RPMI7951 (cell line): ENCODE measurements around the gene NSMF. TPM values are rescaled to one million over a fixed set of nuclear protein-coding genes. Genes with fewer than 3 reads are reported as not detected.
A peak's percentile ranks its signal among the peaks of the same experiment; 100 is the strongest.

Source experiments
- DNase-seq: peaks from one replicate; pipeline ENCODE4 v3.0.0-alpha.2; 2012; ENCODE audit warnings: low read depth
- total RNA-seq: library from RNA; depleted of rRNA; stranded (reverse); fragments of >200 nt; shearing (Covaris generic); gene quantifications from 2 replicates; pipeline ENCODE4 v1.2.3, GENCODE V29; 2014

Gene NSMF
- total RNA-seq, 1 experiment from 2014 or later: 11.9 TPM

DNA sequence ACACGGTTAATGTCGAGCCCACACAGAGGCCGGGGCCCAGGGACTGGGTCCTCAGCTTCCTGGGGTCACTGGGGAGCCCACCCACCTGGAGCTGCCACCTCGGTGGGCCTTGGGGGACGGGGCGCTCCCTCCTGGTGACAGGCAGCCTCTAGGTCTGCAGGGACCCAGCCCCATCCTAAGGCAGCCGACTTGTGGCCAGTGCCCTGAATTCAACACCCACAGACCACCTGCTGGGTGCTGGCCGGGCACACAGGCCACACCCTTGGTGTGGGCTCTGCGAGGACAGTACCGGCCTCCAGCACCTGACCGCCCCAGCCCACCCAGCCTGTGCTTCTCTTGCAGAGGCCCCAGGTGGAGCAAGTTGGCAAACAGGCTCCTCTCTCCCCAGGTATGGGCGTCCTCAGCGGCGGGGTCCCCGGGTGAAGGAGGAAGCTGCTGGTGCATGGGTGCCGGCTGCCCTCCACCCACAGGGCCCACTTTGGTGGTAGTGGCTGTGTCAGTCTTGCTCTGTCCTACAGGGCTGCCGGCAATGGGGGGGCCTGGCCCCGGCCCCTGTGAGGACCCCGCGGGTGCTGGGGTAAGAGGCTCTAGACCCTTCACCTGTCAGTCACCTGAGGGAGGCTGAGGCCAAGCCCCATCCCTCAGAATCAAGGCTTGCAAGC is 26.3 kb downstream of the NSMF start:
- DNase-seq: no peak

DNA sequence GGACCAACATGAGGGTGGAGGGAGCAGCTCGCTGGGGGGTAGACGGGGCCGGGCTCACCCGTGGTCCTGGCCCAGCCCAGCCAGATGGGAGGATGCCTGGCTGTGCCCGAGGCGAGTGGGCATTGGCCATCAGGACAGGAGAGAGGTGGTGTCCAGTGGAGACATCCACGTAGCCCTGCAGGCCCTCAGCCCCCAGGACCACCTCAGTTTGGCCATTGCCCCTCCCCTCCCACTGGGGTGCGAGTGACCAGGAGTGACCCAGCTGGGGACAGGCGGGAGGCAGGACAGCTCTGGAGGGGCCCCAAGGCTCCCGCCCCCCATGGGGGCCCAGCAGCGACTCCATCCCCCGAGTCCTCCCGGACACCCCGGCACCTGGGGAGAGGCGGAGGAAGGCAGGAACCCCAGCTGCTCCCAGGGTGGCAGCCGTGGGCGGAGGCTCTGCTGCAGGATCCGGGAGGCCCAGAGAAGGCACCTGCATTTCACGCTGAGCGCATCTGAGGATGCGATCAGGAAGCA is 27.7 kb downstream of the NSMF start:
- DNase-seq: no peak

DNA sequence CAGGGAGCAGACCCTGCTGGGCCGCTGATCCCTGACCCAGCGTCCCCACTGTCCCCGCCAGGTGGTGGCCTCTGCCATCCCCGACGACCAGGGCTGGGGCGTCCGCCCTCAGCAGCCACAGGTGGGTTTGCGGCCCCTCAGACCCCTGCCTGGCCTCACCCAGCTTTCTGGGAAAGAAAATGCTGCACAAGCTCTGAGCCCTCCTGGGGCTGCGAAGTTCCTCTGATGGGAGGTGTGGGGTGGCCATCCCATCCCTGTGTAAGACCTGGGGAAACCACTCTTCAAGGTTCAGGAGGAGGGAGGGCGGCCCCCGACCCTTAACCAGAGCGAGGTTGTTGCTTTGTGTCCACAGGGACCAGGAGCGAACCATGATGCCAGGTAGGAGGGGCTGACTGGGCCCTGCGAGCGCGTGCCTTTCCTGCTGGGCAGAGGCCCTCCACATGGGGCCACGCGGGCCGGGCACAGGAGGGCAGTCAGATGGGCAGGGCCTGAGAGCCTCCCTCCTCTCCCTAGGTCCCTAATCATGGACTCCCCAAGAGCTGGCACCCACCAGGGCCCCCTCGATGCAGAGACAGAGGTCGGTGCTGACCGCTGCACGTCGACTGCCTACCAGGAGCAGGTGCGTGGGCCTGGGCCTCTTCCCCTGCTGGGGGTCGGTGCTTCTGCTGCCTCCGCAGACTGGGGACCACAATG is 28.3 kb downstream of the NSMF start:
- DNase-seq: no peak

DNA sequence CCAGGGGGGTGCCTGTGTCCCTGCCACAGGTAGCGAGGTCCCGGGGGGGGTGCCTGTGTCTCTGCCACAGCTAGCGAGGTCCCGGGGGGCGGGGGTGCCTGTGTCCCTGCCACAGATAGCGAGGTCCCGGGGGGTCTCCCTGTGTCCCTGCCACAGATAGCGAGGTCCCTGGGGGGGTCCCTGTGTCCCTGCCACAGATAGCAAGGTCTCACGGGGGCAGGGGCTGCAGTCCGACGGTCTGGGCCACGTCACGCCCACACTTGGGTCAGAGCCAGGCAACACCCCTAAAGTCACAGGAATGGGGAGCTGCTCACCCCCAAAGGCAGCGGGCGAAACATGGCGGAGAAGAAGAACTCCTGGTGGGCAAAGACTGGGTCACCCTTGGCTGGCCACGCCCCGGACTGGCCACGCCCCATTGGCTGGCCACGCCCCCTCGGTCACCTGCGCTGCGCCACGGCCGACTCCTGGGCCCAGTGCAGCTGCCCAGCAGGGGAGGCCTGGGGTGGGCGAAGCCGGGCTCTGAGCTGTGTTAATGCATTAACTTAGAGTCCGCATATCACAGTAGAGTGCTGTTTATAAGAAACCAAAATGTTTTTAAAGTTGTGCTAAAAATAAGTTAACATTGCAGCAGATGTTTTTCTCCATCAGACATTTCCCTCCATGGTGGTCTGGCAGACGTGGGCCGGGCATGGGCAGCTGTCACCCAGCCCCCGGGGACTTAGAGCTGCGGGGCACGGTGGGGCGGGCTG is 29.0 kb downstream of the NSMF start:
- DNase-seq: no peak

DNA sequence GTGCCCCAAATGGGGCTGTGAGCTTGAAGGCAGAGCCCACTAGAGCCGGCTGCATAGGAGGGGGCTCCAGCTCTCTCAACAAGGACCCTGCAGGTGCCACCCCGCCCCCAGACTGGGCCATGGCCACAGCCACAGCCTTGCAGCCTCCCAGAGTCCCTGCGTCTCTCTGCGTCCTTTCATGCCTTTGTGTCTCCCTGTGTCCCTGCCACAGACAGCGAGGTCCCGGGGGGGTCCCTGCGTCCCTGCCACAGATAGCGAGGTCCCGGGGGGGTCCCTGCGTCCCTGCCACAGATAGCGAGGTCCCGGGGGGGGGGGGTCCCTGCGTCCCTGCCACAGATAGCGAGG is 29.6 kb downstream of the NSMF start:
- no peak for DNase-seq

DNA sequence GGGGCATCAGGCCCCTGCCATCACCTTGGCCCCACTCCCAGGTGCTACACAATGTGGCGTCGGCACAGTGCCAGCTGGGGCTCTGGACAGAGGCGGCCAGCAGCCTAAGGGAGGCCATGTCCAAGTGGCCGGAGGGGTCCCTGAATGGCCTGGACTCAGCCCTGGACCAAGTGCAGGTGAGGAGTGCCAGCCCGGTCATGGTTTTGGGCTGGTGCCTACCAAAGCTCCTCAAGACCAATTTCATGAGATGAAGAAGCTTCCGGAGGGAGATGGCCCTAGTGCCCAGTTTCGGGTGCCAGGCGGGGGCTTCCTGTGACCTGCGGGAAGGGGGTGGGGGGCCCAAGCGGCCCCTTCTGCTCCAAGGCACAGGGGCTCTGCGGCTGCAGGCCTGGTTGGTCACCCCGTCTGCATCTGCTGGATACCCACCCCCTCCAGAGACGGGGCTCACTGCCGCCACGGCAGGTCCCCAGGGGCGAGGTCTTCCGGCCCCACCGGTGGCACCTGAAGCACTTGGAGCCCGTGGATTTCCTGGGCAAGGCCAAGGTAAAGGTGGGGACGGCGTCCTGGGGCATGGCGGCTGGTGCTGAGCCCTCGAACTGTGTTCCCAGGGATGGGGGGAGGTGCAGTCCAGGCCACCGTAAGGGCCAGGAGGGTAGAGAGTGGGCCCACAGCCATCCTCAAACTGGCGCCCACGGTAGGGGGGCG is 30.1 kb downstream of the NSMF start:
- DNase-seq: no peak

DNA sequence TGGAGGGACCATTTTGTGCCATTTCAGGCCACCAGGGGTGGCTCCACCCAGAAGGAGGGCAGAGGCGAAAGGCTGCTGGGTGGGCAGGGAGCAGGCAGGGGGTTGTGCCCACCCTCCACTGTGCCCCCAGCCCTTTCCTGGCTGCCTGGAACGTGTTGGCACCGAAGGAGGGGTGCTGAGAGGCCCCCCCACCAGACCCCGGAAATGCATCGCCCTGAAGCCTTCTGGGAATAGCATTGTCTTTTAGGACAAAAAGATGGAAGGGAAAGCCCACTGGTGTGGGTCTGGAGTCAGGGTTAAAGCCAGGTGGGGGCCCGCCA is 30.9 kb downstream of the NSMF start:
- no peak for DNase-seq

DNA sequence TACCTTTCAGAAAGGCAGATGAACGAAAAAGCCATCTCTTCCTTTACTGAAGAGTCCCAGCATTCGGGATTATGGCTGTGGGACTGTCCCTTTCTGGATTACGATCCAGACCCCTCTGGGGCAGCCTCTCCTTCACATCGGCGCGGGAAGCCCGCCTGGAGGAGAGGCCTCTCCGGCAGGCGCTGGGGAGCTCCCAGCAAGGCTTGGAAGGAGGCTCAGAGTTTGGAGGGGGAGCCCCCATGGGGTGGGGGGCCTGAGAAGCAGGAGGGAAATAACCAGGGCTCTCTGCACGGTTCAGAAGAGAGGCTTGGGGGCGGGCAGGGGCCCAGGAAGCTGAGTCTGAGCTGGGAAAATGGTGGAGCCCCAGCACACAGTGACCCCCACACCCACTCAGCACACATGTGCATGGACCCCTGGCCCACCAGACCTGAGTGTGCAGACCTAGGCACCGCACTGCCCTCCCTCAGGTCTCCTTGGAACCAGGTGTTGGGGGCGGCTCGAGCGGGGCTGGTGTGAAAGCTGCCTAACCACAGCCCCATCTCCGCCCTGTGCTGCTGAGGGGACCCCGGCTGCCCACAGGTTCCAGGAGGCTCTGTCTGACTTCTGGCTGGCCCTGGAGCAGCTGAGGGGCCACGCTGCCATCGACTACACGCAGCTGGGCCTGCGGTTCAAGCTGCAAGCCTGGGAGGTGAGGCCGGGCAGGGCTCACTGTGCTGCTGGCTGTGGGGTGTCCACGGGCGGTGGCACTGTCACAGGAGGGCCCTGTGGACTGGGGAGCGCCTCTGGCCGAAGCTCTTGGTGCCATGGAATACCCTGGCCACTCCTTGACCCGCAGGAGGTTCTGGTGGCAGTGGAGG is 31.5 kb downstream of the NSMF start:
- no peak for DNase-seq

DNA sequence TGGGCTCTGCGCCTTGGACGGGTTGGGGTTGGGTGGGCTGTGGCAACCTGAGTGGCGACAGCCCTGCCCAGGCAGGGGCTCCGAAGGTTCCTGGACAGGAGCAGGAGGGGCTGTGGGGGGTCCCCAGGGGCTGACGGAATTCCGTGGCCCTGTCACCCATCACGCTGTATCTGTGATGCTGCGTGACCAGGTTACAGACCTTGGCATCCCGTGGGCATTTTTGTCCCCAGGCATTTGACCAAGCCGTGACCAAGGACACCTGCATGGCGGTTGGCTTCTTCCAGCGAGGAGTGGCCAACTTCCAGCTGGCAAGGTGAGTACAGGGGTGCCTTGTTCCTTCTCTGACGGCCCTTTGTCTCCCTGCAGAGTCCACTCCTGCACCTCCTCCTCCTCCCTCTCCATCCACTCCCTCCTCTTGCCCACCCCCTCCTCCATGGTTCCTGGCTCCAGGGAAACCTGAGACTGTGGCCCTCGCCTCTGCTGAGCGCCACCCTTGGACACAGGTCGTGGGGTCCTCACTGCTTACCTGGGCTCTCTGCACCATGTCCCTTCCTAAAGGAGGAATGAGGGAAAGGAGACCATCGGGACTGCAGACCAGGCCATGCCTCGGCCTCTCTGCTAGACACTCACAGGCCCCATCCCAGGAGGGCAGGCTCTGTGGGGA is 33.0 kb downstream of the NSMF start:
- no peak for DNase-seq

DNA sequence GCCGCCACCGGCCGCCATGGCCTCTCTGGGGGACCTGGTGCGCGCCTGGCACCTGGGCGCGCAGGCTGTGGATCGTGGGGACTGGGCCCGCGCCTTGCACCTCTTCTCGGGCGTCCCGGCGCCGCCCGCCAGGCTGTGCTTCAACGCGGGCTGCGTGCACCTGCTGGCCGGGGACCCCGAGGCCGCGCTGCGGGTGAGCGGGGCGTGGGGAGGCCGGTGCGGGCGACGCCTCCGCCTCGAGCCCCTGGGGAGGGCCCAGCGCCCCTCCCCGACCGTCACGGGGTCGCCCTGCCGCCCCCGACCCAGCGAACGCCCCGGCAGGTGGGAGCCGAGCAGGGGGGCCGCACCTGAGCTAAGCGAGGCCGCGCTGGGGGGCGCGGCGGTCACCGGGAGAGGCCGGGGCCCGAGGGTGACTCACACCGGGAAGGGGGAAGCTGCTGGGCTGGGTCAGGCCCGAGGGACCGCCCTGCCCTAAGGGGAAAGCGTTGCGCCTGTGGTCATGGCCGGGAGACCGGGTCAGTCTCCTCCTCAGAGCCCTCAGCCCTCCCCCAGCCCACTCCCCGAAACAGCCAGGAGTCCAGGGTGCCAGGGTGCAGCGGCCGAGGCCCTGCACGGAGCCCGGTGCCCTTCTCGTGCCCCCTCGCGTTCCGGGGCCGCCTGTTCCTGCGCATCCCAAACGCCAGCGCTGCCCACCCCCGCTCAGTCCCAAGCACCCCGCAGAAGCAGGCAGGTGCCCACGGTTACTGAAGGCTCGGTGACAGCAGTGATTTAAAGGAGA is 35.4 kb downstream of the NSMF start:
- DNase-seq: peak; percentile 28

DNA sequence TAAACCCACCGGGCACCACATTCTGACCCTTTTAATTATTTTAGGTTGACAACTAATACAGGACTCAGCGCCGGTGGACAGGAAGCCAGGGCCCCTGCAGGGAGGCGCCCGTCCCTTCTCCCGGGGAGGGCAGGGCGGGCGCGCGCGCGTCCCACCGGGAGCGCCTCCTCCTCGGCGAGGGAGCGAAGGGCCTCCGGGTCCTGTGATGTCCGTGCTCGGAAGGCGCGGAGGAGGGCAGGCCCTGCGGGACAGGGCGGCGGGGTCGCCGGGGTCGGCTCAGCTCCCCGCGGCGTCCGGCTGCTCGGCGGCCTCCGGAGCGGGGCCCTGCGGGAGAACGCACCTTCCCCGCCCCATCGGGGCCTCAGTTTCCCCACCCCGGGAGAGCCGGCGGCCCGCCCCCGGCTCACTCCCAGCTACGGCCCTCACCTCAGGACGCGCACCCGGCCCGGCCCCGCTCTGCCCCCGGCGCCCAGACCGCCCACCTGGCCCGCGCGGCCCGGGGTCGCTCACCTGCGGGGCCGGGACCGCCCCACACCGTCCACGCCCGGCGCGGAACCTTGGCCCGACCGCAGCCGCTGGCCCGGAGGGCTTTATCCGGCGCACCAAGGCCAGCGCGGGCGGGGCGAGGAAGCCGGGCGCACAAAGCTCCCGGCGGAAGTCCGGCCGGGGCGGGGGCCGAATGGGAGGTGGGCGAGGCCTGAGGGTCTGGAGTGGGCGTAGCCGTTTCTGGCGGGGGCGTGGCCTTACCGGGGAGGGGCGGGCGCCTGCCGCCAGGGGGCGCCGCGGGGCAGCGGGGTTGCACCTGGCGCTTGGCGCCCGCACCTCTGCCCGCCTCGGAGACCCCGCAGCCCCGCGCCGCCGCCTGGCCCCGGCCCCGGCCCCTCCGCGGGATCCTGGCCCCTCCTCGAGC is 36.3 kb downstream of the NSMF start, which contains the start of the genes EXD3 and NOXA1:
EXD3 (minus strand) TSS at position 559 of the 910 bp plus-strand sequence. CDS start 27,805 bp downstream, outside the sequence.
NOXA1 (plus strand) TSS at position 790 of the 910 bp plus-strand sequence. CDS start 137 bp downstream, outside the sequence.
- DNase-seq: peak; percentile 78

DNA sequence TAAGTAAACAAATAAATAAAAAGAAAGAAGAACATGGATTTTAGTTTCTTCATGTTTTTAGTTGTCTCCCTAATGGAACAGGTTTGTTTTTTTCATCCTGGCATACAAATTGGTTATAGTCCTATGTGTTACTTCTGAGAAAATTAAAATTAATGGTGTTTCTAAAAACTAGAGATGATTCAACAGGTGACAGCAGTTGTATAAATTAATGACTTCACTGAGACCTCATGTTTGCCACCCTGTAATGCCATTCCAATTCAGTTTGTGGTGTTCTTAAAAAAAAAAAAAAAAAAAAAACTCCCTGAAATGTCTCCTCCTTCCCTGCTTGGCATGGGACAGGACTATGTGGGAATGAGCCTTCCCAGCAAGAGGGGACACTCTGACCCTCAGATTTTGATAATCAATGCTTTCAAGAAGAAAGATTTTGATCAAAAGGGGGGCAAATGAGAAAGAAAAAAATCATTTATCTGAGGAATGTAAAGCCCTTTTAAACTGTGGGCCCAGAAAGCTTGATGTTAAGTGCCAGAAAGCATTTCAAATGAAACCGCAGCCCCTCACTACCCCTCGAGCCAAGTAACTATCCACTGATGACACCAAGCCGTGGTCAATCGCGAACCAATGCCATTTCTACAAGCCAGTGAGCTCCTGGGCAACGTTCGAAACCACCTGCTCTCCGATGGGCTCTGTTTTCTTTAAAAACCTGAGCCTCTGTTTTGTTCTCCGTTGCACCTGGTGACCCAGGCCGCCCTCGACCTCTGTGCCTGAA is 37.1 kb downstream of the NSMF start:
- no peak for DNase-seq

DNA sequence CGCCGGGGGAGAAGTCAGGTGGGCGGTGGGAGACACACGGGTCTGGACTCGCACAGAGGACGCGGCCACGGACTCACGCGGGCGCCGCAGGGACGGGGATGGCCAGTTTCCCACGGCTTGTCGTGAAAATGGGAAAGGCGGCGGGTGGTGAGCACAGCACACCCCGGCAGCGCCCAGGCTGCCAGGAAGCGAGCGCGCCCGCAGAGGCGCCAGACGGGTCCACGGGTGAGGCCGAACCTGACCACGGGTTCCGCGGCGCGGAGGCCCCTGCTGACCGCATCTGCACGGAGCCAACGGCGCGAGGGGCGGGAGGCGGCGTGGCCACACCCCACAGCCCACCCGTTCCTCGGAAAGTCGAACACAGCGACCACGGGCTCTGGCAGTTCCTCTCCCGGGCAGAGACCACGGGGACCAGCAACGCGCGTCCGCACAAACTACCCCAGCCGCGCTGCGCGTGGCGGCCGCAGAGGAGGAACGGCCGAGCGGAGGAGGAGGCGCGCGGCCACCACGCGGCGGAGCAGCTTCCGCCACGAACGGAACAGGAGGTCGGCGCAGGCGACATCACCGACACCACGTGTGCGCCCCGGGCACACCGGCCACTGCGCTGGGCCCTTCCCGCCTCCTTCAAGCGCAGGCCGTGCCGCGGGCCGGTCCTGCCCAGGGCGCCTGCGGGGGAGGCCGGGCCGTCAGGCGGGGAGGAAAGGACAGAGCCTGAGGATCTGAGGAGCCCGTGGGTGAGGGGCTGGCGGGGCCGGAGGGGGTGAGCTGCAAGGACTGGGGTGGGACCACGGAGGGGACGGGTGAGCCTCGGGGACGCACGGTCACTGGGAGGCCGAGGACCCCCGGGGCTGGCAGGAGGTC is 41.7 kb downstream of the NSMF start:
- no peak for DNase-seq

DNA sequence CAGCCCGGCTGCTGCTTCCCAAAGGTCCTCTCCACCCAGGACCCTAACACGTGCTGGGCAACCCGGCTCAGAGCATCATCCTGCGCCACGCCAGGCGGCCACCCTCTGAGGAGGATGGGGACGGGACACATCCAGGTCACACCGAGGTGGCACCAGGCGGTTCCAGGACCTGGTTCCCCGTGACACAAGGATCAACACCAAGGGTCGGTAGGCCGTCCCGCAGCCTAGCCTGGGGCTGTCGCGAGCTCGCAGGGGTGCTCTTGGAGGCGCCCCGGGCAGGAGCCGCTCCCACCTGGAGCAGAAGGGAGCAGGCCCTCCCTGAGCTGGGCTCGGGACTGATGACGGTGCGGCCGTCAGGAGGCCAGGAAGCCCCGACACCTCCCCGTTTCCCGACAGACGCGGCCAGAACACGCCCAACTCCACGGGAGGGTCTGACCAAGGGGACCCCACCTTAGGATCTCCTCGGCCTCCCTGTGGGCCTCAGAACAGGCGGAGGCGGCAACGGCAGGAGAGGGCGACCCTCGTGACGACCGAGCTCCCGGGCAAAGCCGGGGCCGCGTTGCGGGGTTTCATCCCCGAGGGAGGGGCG is 42.5 kb downstream of the NSMF start:
- DNase-seq: no peak

DNA sequence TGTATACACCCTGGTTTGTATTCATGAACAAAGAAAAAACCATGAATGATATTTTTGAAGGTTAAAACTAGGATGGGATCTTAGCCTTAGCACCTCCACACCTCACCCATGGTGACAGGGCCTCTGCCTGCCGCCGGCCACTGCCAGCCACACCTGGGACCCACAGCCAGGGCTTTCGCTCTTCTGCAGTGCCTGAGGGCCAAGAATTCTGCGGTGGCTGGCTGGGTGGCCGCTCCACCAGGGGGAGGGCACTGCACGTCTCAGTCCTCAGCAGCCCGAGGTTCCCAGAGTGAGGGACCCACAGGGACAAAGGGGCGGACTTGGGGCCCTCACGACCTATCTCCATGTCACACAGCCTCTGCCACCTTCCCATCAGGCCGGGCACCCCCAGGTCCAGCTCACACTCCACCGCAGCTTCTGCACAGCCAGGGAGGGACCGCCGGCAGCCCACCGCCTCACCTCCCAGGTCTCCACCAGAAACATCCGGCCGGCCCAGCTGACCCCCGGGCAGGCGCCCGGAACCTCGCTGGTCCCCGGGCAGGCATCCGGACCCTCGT is 43.0 kb downstream of the NSMF start:
- no peak for DNase-seq

DNA sequence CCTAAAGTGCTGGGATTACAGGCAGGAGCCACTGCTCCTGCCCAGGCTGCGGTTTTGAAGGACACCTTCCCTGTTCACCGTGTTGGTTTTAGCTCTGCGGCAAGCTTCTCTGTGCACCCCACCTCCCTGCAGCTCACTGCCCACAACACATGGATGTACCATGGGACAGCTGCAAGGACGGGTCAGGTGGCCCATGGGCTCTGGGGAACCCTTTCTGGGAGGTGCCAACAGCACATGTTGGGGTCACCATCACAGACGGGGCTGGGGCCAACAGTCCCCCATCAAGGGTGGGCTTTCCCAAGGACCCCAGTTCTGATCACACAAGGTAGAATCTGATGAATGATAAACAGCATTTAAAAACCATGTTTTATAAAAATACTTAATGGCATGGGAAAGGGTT is 43.7 kb downstream of the NSMF start:
- no peak for DNase-seq
